Measurements from ENCODE around the gene SORCS1. TPM values are rescaled to one million over a fixed set of nuclear protein-coding genes. Genes with fewer than 3 reads are reported as not detected.

The SORCS1 gene
- total RNA-seq, 2 experiments from 2014 or later = not detected

DNA sequence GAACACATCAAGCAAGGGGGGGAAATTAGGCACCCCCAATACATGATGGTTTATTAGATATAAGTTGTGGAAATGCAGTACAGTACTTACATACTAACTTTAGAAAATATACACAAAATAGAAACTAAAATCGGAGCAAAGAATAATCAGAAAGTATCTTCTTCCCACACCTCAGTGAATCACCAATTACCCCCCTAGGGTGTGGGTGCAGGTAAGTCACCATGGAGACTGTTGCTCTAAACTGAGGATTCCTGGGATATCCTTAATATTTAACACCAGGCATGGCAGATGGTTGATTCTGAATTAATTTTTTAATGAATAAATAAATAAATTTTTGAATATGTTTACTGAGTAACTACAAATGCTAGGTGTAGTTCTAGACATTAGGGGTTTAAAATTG lies 424.4 kb downstream of the SORCS1 start:
- Mint-ChIP-seq H3K9me3 (no peaks in the 10 kb centered on the region), H3K36me3 (ENCODE audit: low read depth) (no peaks in the 10 kb centered on the region), H3K27ac (no peak overlapping the region), H3K4me1 (ENCODE audit: low read depth) (no peaks in the 10 kb centered on the region), H3K4me3 (no peak overlapping the region), H3K27me3 (no peaks in the 10 kb centered on the region)
- TF ChIP-seq, protein P1, sequence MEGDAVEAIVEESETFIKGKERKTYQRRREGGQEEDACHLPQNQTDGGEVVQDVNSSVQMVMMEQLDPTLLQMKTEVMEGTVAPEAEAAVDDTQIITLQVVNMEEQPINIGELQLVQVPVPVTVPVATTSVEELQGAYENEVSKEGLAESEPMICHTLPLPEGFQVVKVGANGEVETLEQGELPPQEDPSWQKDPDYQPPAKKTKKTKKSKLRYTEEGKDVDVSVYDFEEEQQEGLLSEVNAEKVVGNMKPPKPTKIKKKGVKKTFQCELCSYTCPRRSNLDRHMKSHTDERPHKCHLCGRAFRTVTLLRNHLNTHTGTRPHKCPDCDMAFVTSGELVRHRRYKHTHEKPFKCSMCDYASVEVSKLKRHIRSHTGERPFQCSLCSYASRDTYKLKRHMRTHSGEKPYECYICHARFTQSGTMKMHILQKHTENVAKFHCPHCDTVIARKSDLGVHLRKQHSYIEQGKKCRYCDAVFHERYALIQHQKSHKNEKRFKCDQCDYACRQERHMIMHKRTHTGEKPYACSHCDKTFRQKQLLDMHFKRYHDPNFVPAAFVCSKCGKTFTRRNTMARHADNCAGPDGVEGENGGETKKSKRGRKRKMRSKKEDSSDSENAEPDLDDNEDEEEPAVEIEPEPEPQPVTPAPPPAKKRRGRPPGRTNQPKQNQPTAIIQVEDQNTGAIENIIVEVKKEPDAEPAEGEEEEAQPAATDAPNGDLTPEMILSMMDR (IDR thresholded peaks at IDR 0.05) = no peak
- CTCF ChIA-PET = no interaction called here
- DNase-seq (no peak), ATAC-seq (no peak)
- intact Hi-C loops (cut with micrococcal nuclease) = no loop called here
- POLR2A ChIA-PET = no interaction called here

GRCh38 chr10:106734220-106734619 lies 430.3 kb downstream of the SORCS1 start:
- ATAC-seq = no peak
- no peaks in the 10 kb centered on the region for H3K4me1 Mint-ChIP-seq (ENCODE audit: low read depth)
- H3K4me3 Mint-ChIP-seq = no peak overlapping the region
- H3K27me3 Mint-ChIP-seq = no peaks in the 10 kb centered on the region
- H3K27ac Mint-ChIP-seq = no peak overlapping the region
- intact Hi-C loops (cut with micrococcal nuclease) = no loop called here
- H3K9me3 Mint-ChIP-seq = no peaks in the 10 kb centered on the region
- no peaks in the 10 kb centered on the region for H3K36me3 Mint-ChIP-seq (ENCODE audit: low read depth)
- CTCF ChIA-PET = no interaction called here
- POLR2A ChIA-PET = no interaction called here
- no peak for DNase-seq
- TF ChIP-seq, protein P1 (IDR thresholded peaks at IDR 0.05) = no peak

- CTCF ChIA-PET = no interaction called here
- TF ChIP-seq, protein P1 (IDR thresholded peaks at IDR 0.05) = no peak
- DNase-seq (no peak), ATAC-seq (no peak)
- Mint-ChIP-seq H3K4me3 (no peak overlapping the region), H3K27ac (no peak overlapping the region), H3K27me3 (no peaks in the 10 kb centered on the region), H3K4me1 (ENCODE audit: low read depth) (no peaks in the 10 kb centered on the region), H3K36me3 (ENCODE audit: low read depth) (no peaks in the 10 kb centered on the region), H3K9me3 (peaks cover 1% of the 10 kb centered on the region)
- intact Hi-C loops (cut with micrococcal nuclease) = no loop called here
- POLR2A ChIA-PET = no interaction called here
Observed at GRCh38 chr10:106728232-106728631, 436.3 kb downstream of the SORCS1 start.

GRCh38 chr10:106727170-106727569 lies 437.3 kb downstream of the SORCS1 start:
- Mint-ChIP-seq H3K36me3 (ENCODE audit: low read depth) (no peaks in the 10 kb centered on the region), H3K4me3 (no peak overlapping the region), H3K27me3 (no peaks in the 10 kb centered on the region), H3K27ac (no peak overlapping the region), H3K9me3 (peaks cover 1% of the 10 kb centered on the region), H3K4me1 (ENCODE audit: low read depth) (no peaks in the 10 kb centered on the region)
- intact Hi-C loops (cut with micrococcal nuclease) = no loop called here
- ATAC-seq (no peak), DNase-seq (no peak)
- POLR2A ChIA-PET = no interaction called here
- CTCF ChIA-PET = no interaction called here
- TF ChIP-seq, protein P1 (IDR thresholded peaks at IDR 0.05) = no peak

- ATAC-seq = no peak
- CTCF ChIA-PET = no interaction called here
- H3K36me3 Mint-ChIP-seq (ENCODE audit: low read depth) = no peaks in the 10 kb centered on the region
- intact Hi-C loops (cut with micrococcal nuclease) = no loop called here
- DNase-seq = no peak
- no peaks in the 10 kb centered on the region for H3K4me1 Mint-ChIP-seq (ENCODE audit: low read depth)
- no peak overlapping the region for H3K4me3 Mint-ChIP-seq
- TF ChIP-seq, protein P1 (IDR thresholded peaks at IDR 0.05) = no peak
- POLR2A ChIA-PET = no interaction called here
- peaks cover 3% of the 10 kb centered on the region for H3K9me3 Mint-ChIP-seq
- H3K27me3 Mint-ChIP-seq = no peaks in the 10 kb centered on the region
- no peak overlapping the region for H3K27ac Mint-ChIP-seq
Observed at GRCh38 chr10:106722524-106722923, 442.0 kb downstream of the SORCS1 start.

Data from activated CD8-positive, alpha-beta T cell treated with anti-CD3 and anti-CD28 coated beads for 36 hours (primary cell).